IMR-90 (cell line): Measurements from ENCODE around the gene GABRR1. TPM values are rescaled to one million over a fixed set of nuclear protein-coding genes. Genes with fewer than 3 reads are reported as not detected.

Experiments used
- ATAC-seq: fragments of 200-7000 bp; cut with Tn5 transposase; 2 replicates; pipeline ENCODE4 v1.9.1; 2020; ENCODE audit warnings: low read depth, mild to moderate bottlenecking, moderate library complexity
- BruUV-seq: library from RNA; stranded (reverse); fragments of 400-500 nt; replicated peaks from 2 replicates; lab custom pipeline; 2021; lab: Mats Ljungman, UMichigan
- CTCF ChIA-PET: fragments of 300-600 bp; formaldehyde crosslinking; extraction: SDS; loops from one replicate; lab custom pipeline; 2021; ENCODE audit warnings: antibody characterized with exemption; lab: Yijun Ruan, JAX
- POLR2A ChIA-PET: fragments of 300-600 bp; sonication (Branson Sonifier 250); formaldehyde crosslinking; loops from one replicate; lab custom pipeline; 2022; ENCODE audit warnings: antibody characterized with exemption; ENCODE audit not compliant: unreplicated experiment; lab: Charles Lee
- DNase-seq: peaks from one replicate; pipeline ENCODE4 v3.0.0; 2013
- H2AFZ ChIP-seq: replicated peaks from 2 replicates; pipeline ENCODE3; 2013; ENCODE audit warnings: low read length, mild to moderate bottlenecking; ENCODE audit not compliant: poor library complexity
- H2AK5ac ChIP-seq: 2 replicates; pipeline ENCODE4 v1.6.1; 2013; ENCODE audit warnings: low read depth, low read length, inconsistent platforms
- H2AK9ac ChIP-seq: replicated peaks from 2 replicates; pipeline ENCODE3; 2013; ENCODE audit warnings: mild to moderate bottlenecking, low read depth, low read length, moderate library complexity; ENCODE audit not compliant: poor library complexity
- H2BK120ac ChIP-seq: 2 replicates; pipeline ENCODE4 v1.6.1; 2013; ENCODE audit warnings: low read depth, low read length, inconsistent platforms
- H2BK15ac ChIP-seq: 3 replicates; pipeline ENCODE4 v1.6.1; 2013; ENCODE audit warnings: low read depth, low read length, inconsistent platforms
- H2BK20ac ChIP-seq: 2 replicates; pipeline ENCODE4 v1.6.1; 2013; ENCODE audit warnings: low read depth, mild to moderate bottlenecking, inconsistent platforms, low read length, moderate library complexity
- H2BK5ac ChIP-seq: 2 replicates; pipeline ENCODE4 v1.6.1; 2013; ENCODE audit warnings: mild to moderate bottlenecking, low read depth, low read length, inconsistent platforms; ENCODE audit not compliant: poor library complexity, severe bottlenecking
- H3K14ac ChIP-seq: replicated peaks from 2 replicates; pipeline ENCODE4 v1.6.1; 2013; ENCODE audit warnings: low read depth, low read length, inconsistent platforms
- H3K18ac ChIP-seq: 2 replicates; pipeline ENCODE4 v1.6.1; 2013; ENCODE audit warnings: low read depth, low read length, control low read depth
- H3K23ac ChIP-seq: 2 replicates; pipeline ENCODE4 v1.6.1; 2013; ENCODE audit warnings: low read depth, low read length, inconsistent platforms
- H3K27ac ChIP-seq: 2 replicates; pipeline ENCODE4 v1.5.1; 2013; ENCODE audit warnings: mild to moderate bottlenecking, control low read depth, low read length; ENCODE audit not compliant: insufficient read depth
- H3K27me3 ChIP-seq: 2 replicates; pipeline ENCODE4 v1.6.1; 2013; ENCODE audit warnings: low read length; ENCODE audit not compliant: control insufficient read depth, insufficient read depth
- H3K36me3 ChIP-seq: 2 replicates; pipeline ENCODE4 v1.6.1; 2013; ENCODE audit warnings: low read length, mixed read lengths; ENCODE audit not compliant: control insufficient read depth, insufficient read depth
- H3K4ac ChIP-seq: 2 replicates; pipeline ENCODE4 v1.6.1; 2013; ENCODE audit warnings: low read depth, low read length, inconsistent platforms
- H3K4me1 ChIP-seq: 2 replicates; pipeline ENCODE4 v1.6.1; 2013; ENCODE audit warnings: low read length, mixed read lengths; ENCODE audit not compliant: control insufficient read depth, insufficient read depth
- H3K4me2 ChIP-seq: 2 replicates; pipeline ENCODE4 v1.6.1; 2013; ENCODE audit warnings: low read depth, mild to moderate bottlenecking, control low read depth, low read length, moderate library complexity
- H3K4me3 ChIP-seq: 2 replicates; pipeline ENCODE4 v1.5.1; 2013; ENCODE audit warnings: low read depth, mild to moderate bottlenecking, control low read depth, low read length, moderate library complexity; ENCODE audit not compliant: insufficient read depth
- H3K56ac ChIP-seq: 2 replicates; pipeline ENCODE4 v1.6.1; 2013; ENCODE audit warnings: low read length, inconsistent platforms; ENCODE audit not compliant: insufficient read depth; ENCODE audit errors: extremely low read depth
- H3K79me1 ChIP-seq, 2 experiments: 2 replicates each; pipeline ENCODE4 v1.6.1; 2013; ENCODE audit warnings: low read length in 2 of 2, inconsistent platforms in 1 of 2, low read depth in 1 of 2
- H3K9ac ChIP-seq: 2 replicates; pipeline ENCODE4 v1.6.1; 2013; ENCODE audit warnings: low read depth, low read length, control low read depth
- H3K9me1 ChIP-seq: 2 replicates; pipeline ENCODE4 v1.6.1; 2013; ENCODE audit warnings: low read length, inconsistent platforms; ENCODE audit not compliant: insufficient read depth
- H3K9me3 ChIP-seq: 2 replicates; pipeline ENCODE4 v1.6.1; 2013; ENCODE audit warnings: low read length; ENCODE audit not compliant: control insufficient read depth, insufficient read depth
- H4K20me1 ChIP-seq: 2 replicates; pipeline ENCODE4 v1.6.1; 2013; ENCODE audit warnings: low read length, inconsistent platforms; ENCODE audit not compliant: insufficient read depth
- H4K5ac ChIP-seq: 2 replicates; pipeline ENCODE4 v1.6.1; 2013; ENCODE audit warnings: mild to moderate bottlenecking, low read depth, low read length, control low read depth
- H4K8ac ChIP-seq, 2 experiments: 2 replicates each; pipeline ENCODE4 v1.6.1; 2013; ENCODE audit warnings: low read depth in 2 of 2, low read length in 2 of 2, control low read depth in 1 of 2, inconsistent platforms in 1 of 2
- H4K91ac ChIP-seq: 2 replicates; pipeline ENCODE4 v1.6.1; 2013; ENCODE audit warnings: low read depth, low read length, inconsistent platforms; ENCODE audit not compliant: insufficient read depth
- CEBPB ChIP-seq: IDR thresholded peaks from 2 replicates; pipeline ENCODE4 v1.6.1; 2012; ENCODE audit warnings: low read depth, low read length, improper control_type of control experiment
- CHD1 ChIP-seq: IDR thresholded peaks from 2 replicates; pipeline ENCODE4 v1.6.1; 2012; ENCODE audit warnings: low read depth, low read length, improper control_type of control experiment
- FOS ChIP-seq: fragments of 150-350 bp; IDR thresholded peaks from 2 replicates; pipeline ENCODE4 v1.6.1; 2016; ENCODE audit warnings: low read depth, low read length
- MAFK ChIP-seq: IDR thresholded peaks from 2 replicates; pipeline ENCODE4 v1.6.1; 2012; ENCODE audit warnings: low read depth, low read length, improper control_type of control experiment
- MAZ ChIP-seq: IDR thresholded peaks from 2 replicates; pipeline ENCODE4 v1.6.1; 2012; ENCODE audit warnings: low read depth, mild to moderate bottlenecking, low read length, improper control_type of control experiment, moderate library complexity, borderline replicate concordance
- NFE2L2 ChIP-seq: fragments of 150-350 bp; IDR thresholded peaks from 2 replicates; pipeline ENCODE4 v1.6.1; 2016; ENCODE audit warnings: low read depth, mild to moderate bottlenecking, low read length
- POLR2A ChIP-seq: IDR thresholded peaks from 2 replicates; pipeline ENCODE4 v1.6.1; 2012; ENCODE audit warnings: mild to moderate bottlenecking, low read depth, low read length
- RFX5 ChIP-seq: IDR thresholded peaks from 2 replicates; pipeline ENCODE4 v1.8.0; 2012; ENCODE audit warnings: low read depth, mild to moderate bottlenecking, low read length, moderate library complexity
- SMC3 ChIP-seq: fragments of 150-350 bp; IDR thresholded peaks from 2 replicates; pipeline ENCODE4 v1.6.1; 2016; ENCODE audit warnings: low read depth, mild to moderate bottlenecking, antibody characterized with exemption, low read length, moderate library complexity
- WGBS, 2 experiments: methylation state at CpG; one replicate each; pipeline versions ENCODE4 v1.1.5 to v1.1.7; 2013; ENCODE audit warnings: missing lambda C conversion rate in 2 of 2; ENCODE audit not compliant: insufficient read length in 1 of 2; ENCODE audit errors: extremely low coverage in 2 of 2; 5-methylcytosine and 5-hydroxymethylcytosine counted together
- dilution Hi-C: fragments of 300-500 bp; cut with HindIII; formaldehyde crosslinking; loops from one replicate; pipeline ENCODE4 v1.14.3; 2018; ENCODE audit warnings: low sequenced_read_pairs; ENCODE audit not compliant: unreplicated experiment
- in situ Hi-C: fragments of 300-500 bp; cut with MboI; formaldehyde crosslinking; loops from 3 replicates; pipeline ENCODE4 v1.14.3; 2019; ENCODE audit warnings: low sequenced_read_pairs, inconsistent platforms, mixed read lengths
- intact Hi-C: fragments of 100-400 bp; cut with micrococcal nuclease; formaldehyde crosslinking; loops from 2 replicates; pipeline ENCODE4 v1.10.0; 2022
- polyA plus RNA-seq, 3 experiments: library from polyadenylated mRNA; depleted of rRNA; stranded (reverse); fragments of >200 nt; gene quantifications; 2 replicates each; pipeline ENCODE4 v1.2.3, GENCODE V29; 2012; ENCODE audit warnings: low replicate concordance in 1 of 3
- total RNA-seq: library from RNA; depleted of rRNA; stranded (reverse); fragments of >200 nt; gene quantifications from 2 replicates; pipeline ENCODE4 v1.2.3, GENCODE V29; 2012
- TF ChIP-seq, protein P1 (sequence below): conservative IDR thresholded peaks from 2 replicates; pipeline ENCODE4 v1.5.1; 2012; ENCODE audit warnings: mild to moderate bottlenecking, low read depth, low read length, improper control_type of control experiment
- TF ChIP-seq, protein P2 (sequence below): fragments of 150-350 bp; IDR thresholded peaks from 2 replicates; pipeline ENCODE4 v1.6.1; 2016; ENCODE audit warnings: low read depth, mild to moderate bottlenecking, low read length, moderate library complexity, borderline replicate concordance

GABRR1 gene
- total and polyA plus RNA-seq, 2 of the 4 experiments (the other 2 are of a cell fraction) = not detected

DNA sequence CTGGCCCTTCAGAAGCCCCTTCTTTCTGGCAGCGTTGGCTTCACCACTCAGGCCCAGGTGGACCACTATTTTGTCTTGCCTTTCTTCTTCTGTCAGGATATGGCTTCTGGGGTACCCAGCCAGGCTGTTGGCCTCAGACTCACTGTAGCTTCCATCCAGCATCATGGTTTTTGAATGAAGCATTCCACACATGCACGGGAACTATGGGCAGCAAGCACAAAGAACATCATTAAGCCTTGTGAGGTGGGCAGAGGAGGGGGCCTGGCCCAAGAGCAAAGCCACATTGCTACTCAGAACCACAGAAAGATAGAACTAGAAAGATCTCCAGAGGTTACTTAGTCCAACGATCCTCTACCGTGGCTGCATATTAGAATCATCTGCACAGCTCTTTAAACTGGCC, 40.6 kb upstream of the GABRR1 start:
- Histone ChIP-seq H3K9me3 (no peaks in the 10 kb centered on the region), H3K4ac (no peak overlapping the region), H3K4me3 (no peak overlapping the region), H2AK9ac (no peak overlapping the region), H3K4me1 (no peaks in the 10 kb centered on the region), H3K23ac (no peak overlapping the region), H4K20me1 (no peaks in the 10 kb centered on the region), H3K9ac (no peak overlapping the region), H3K14ac (no peak overlapping the region), H2AK5ac (no peak overlapping the region), H3K9me1 (no peaks in the 10 kb centered on the region), H2BK15ac (no peak overlapping the region), H2AFZ (no peak overlapping the region), H4K91ac (no peak overlapping the region), H3K36me3 (no peaks in the 10 kb centered on the region), H3K27ac (no peak overlapping the region), H4K8ac (no peak overlapping the region), H2BK120ac (no peak overlapping the region), H3K18ac (no peak overlapping the region), H2BK20ac (no peak overlapping the region), H2BK5ac (no peak overlapping the region), H3K79me1 (no peaks in the 10 kb centered on the region), H3K4me2 (no peak overlapping the region), H4K5ac (no peak overlapping the region), H3K27me3 (peaks cover 5% of the 10 kb centered on the region), H3K56ac (no peak overlapping the region)
- no CpG with 5 or more reads among the region's 4 CpGs for WGBS, 2 experiments
- POLR2A ChIA-PET = no interaction called here
- in situ Hi-C loops = no loop called here
- ATAC-seq (no peak), DNase-seq (no peak)
- intact Hi-C loops = no loop called here
- BruUV-seq = no TSS peak
- dilution Hi-C loops = no loop called here
- CTCF ChIA-PET = no interaction called here
- TF ChIP-seq POLR2A (no peak), SMC3 (no peak), MAZ (no peak), RFX5 (no peak), FOS (no peak), MAFK (no peak), NFE2L2 (no peak), CHD1 (no peak), CEBPB (no peak)
- TF ChIP-seq, protein P1, sequence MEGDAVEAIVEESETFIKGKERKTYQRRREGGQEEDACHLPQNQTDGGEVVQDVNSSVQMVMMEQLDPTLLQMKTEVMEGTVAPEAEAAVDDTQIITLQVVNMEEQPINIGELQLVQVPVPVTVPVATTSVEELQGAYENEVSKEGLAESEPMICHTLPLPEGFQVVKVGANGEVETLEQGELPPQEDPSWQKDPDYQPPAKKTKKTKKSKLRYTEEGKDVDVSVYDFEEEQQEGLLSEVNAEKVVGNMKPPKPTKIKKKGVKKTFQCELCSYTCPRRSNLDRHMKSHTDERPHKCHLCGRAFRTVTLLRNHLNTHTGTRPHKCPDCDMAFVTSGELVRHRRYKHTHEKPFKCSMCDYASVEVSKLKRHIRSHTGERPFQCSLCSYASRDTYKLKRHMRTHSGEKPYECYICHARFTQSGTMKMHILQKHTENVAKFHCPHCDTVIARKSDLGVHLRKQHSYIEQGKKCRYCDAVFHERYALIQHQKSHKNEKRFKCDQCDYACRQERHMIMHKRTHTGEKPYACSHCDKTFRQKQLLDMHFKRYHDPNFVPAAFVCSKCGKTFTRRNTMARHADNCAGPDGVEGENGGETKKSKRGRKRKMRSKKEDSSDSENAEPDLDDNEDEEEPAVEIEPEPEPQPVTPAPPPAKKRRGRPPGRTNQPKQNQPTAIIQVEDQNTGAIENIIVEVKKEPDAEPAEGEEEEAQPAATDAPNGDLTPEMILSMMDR = no peak
- TF ChIP-seq, protein P2, sequence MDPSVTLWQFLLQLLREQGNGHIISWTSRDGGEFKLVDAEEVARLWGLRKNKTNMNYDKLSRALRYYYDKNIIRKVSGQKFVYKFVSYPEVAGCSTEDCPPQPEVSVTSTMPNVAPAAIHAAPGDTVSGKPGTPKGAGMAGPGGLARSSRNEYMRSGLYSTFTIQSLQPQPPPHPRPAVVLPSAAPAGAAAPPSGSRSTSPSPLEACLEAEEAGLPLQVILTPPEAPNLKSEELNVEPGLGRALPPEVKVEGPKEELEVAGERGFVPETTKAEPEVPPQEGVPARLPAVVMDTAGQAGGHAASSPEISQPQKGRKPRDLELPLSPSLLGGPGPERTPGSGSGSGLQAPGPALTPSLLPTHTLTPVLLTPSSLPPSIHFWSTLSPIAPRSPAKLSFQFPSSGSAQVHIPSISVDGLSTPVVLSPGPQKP = no peak
